DMS 273 (cell line): Measurements from ENCODE around the gene COQ8B.

ENCODE experiments used
- DNase-seq: peaks from one replicate; lab custom pipeline; 2025; ENCODE audit not compliant: unreplicated experiment; lab: John Stamatoyannopoulos, UW

COQ8B gene

DNA sequence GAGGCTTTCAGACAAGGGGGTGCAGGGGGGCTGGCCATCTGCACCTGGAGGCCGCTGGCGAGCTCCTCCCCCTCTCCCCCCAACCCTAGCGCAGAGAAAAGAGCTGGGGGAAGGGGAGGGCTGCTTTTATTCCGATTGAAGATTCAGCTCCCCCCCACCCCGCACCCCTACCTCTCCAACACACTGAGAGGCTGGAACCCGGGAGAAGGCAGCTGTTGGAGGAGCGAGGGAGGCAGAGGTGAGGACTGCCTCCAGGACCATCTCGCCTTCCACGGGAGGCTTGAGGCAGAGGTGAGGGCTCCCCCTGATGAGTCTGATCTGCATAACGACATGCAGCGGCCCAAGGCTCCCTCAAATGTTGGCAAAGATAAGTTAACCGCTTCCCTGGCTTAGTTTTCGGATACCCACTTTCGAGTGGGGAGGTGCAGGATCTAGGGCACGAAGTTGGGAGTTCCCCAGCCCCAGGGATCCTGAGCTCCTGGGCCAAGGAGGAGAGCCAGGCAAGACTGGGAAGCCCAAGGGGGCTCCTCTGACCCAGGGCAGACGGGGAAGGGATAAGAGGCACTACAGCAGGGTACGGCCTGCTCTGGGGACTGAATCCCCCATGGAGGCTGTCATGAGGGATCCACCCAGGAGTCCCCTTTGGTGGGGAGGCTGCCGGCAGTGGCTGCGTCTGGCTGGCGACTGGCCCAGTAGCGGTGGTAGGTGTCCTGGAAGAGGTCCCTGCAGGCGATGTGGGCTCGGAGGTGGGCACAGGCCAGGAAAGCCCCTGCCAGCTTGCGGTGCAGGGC is 25.1 kb downstream of the COQ8B start:
- DNase-seq = no peak

DNA sequence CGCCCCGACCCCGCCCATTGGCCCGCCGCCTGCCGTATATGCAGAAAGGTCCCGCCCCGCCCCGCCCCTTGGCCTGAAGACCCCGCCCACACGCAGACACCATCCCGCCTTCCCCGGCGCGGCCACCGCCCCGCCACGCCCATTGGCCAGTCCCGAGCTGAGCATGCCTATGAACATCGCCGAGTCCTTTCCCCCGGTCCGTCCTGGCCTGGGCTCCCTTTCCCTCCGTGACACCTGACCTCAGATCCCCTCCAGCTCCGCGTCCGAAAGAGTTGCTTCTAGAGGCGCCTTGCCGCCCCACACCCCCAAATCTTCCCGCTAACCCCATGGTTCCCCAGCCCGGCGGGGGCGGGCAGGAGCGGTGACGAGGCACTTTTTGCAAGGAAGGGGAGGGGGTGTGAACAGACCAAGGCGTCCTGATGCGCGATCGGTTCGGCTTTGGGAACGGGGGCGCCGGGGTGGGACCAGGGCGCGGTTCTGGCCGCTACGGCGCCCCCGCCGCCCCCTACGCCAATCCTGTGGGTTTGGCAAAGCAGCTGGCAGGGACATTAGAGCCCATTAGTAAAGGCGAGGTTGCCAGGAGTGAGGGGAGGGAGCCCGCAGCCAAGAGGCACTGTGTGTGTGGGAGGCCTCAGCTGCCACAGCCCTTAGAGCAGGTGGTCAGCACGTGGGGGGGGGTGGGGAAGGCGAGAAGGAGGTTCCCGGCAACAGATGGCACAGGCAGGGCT is 25.8 kb downstream of the COQ8B start:
- DNase-seq = peak; percentile 99

DNA sequence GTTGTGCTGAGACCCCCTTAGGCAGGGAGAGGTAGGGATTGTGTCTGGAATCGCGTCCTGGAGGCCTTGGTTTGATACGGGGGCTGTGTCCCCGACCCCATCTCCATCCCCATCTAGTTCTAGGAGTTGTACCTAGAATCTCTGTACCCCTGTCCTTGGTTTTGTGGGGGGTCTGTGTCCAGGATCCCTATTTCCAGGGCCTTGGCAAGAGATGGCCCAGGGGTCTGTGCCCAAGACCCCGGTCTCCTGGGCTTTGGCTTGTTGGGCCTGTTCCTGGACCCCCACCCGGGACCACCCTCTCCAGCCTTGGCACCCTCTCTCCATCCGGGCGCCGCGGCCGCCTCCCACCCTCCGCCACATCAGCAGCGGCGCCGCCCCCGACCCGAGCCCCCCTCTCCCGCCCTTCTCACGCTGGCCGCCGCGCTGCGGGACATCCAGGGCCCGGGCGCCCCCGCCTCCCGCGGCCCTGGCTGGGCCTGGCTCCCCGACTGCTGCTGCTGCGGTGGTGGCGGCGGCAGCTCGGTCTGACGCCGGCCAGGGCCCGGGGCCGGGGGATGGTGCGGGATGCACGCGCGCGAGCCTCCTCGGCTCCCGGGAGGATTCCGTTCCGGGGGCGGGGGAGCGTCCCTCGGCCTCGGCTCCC is 26.5 kb downstream of the COQ8B start, which contains the start of gene NUMBL:
TSS of gene NUMBL (minus strand) at position 602 of the 643 bp plus-strand sequence. CDS start at position 434, 168 bp downstream.
- no peak for DNase-seq

DNA sequence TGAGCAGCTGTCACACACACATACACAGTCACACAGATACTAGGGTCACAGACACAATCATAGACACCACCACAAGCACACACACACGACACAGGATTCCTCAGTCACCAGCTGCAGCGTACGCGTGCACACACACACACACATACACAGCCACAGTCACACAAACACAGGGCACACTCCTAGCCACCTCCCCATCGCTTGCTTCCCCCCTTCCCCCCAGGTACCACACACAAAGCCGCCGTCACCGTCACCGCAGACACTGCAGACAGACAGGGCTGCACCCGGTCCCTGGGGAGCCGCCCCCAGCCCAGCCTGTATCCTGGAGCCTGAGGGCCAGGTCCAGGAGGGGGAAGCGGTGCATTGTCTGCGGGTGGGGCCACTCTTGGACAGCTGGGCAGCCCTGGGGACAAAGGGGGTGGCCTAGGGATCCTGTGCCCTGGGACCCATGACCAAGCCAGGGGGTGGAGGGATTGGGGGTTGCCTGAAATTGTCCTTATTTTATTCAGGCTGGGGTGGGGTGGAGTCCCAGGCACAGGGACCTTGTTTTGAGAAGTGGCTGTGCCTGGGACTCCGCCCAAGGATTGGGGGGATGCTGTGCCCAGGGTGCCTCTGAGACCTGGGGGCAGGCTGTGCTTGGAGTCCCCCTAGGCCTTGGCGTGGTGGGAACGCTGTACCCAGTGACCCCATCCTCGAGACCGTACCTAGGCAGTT is 27.2 kb downstream of the COQ8B start:
- peak; percentile 53 for DNase-seq

DNA sequence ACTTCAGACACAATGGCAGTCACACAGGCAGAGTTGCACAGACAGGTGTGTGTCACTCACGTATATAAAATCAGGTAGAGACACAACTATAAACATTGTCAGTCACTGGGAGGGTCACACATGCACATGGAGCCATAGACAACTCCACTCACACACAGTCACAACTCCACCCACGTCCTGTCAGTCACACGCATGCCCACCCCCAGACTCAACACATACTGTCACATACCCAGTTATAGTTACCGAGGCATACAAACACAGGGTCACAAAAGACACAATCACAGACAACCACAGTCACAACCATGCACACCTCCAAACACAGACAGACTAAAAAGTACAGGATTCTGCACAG is 27.7 kb downstream of the COQ8B start:
- no peak for DNase-seq

DNA sequence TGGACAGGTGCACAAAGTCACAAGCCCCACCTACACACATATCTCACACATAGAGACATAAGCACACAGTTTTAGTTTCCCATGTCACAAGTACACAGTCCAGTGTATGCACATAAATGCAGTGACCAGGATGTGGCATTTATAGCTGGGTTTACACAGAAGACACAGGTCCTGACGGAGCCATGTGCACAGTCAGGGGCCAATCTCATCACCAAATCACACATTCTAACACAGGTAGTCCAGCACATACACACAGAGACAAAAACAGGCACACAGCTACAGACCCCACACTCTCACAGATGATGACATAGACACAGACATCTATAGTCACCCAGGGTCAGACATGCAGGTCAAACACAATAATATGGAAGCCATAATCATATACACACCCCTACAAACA is 28.4 kb downstream of the COQ8B start:
- no peak for DNase-seq

DNA sequence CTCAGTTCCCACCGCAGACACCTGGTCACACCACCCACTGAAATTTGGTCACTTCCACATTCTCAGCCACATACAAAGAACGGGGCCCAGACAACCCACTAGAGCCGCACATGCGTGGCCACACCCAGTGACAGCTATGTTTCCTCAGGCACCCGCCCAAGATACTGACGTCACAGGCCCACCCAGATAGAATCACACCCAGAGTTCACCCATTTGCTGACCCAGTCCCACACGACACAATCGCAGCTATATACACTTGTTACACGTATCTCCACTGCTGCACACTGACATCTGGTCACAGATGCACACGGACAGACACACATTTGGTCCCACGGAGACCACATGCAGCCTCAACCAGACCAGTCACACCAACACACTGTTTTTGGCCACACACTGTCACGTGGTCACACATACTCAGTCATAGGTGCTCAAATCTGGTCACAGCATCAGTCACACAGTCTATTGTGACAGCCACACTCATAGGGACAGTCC is 29.1 kb downstream of the COQ8B start:
- DNase-seq = no peak

DNA sequence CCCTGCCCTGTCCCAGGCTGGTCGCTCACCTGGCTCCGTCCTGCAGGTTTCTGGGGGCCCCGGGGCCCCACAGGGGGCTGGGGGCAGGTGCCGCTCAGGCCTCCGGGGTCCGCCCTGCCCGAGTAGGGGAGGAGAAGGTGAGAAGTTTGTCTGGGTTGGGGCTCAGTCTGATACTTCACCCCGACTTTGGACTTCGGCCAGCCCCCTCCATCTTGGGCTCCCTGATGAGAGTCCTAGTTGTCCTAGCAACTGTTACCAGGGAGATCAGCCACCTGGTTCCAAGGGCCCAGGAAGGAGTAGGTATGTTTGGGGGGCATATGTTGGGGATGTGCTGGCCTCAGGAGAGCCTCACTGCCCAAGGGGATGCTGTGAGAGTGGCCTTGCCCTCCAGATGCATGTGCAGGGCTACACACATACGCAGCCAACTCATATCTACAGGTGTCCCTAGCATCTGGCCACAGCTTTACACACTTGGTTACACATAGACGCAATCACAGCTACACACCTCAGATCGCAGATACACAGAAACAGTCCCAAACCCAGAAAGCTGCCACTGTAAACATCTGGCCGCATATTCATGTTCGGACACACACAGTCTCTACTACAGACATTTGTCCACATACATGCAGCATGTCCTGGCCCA is 29.7 kb downstream of the COQ8B start:
- DNase-seq = peak; percentile 42

DNA sequence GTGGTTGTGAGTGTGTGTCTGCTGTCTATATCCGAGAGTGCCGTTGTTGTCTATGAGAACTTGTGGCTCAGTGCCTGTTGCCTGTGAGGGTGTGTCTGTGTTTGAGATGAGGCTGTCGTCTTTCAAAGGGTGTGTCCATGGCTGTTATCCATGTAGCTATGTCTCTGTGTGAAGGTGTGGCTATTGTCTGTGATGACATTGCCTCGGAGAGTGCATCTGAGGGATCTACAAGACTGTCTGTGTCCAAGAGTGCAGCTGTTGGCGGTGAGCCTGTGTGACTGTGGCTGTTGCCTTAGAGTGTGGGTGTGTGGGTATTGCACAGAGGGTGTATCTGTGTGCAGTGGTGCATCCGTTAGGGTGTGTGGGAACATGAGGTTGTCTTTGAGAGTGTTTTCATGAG is 31.1 kb downstream of the COQ8B start:
- DNase-seq = no peak

DNA sequence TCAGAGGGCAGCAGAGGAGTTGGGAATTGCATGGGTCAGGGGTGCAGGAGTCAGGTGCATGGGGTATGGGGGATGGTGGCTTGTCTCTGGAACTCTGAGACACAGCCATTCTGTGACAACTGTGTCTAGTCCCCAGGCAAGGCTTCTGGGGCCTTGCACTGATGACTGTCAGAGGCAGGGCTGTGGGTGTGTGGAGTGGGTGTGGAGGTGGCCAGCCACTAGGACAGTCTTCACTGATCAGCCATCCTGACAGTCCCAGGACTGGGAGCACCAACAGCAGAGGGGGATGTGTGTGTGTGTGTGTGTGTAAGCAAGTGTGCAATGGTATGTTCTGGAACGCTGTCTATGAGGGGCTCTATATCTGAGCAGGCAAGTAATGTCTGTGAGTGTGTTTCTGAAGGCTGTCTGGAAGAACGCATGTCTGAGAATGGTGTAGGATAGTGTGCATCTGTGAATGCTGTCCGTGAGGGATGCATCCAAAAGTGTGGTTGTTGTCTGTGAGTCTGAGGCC is 31.6 kb downstream of the COQ8B start:
- DNase-seq = no peak

DNA sequence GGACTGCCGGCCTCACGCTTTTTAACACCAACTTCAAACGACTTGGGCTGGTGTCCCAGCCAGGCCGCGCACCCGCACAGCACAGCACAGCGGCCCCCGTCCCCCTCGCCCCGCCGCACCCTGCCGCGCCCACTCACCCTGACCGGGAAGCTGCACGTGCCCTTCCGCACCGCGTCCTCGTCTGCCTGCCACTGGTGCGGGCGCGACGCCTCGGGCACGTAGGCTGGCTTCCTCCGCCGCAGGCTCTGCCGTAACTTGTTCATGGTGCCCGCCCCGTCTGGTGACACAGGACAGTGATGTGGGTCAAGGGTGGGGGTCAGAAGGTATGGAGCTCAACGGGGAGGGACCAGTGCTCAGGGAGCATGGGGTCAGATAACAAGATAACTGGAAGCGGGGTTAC is 32.4 kb downstream of the COQ8B start:
- no peak for DNase-seq

DNA sequence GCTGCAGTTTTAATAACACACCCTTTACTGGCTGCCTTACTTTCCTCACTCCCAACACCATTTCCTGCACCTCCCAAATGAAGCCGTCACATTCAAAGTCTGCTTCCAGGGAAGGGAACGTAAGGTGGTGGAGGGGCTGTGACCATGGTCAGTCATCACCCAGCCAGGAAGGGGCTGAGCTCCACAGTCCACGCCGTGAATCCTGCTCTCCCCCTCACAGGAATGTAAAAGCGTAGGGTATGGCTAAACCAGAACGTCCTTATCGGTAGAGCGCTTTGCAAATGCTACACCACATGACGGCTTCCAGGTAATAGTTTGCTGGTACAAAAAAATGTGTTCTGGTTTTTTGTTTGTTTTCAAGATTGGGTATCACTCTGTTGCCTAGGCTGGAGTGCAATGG is 33.2 kb downstream of the COQ8B start:
- no peak for DNase-seq

DNA sequence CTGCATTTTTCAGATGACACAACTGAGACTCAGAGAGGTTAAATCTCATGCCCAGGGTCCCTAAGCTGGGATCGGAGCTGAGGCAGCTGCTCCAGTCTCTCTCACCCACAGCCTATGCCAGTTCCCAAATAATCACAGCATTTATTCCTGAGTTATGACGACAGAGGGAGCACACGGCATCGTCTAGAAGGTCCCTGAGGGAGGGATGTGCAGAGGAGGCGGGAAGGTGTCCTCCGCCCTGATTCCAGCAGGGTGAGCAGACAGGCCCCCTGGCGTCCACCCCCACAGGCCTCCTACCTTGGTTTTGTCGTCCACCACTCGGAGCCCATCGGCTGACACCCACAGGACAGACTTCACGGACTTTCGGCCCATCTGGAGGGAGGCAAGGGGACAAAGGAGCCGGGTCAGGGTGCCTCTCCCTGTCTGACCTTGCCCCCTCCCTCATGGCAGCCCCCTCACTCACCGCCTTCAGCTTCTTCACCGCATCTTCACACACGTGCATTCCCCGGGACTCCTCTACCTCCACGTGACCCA is 34.2 kb downstream of the COQ8B start:
- no peak for DNase-seq

DNA sequence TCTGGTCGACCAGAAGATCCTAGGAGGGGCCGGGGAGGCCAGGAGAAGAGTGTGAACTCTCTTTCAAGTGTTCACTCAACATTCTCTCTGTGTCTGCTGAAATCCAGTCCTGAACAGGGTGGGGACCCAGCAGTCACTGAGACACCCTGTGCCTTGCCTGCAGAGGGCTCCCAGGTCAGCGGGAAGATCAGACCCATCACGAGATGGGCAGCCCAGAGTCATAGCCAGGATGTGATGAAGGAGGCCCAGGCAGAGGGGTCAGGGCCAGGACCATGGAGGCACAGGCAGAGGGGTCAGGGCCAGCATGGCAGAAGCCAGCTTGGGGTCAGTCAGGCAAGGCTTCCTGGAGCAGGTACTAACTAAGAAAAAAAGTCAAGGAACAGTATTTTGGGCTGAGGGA is 35.6 kb downstream of the COQ8B start:
- DNase-seq = no peak

DNA sequence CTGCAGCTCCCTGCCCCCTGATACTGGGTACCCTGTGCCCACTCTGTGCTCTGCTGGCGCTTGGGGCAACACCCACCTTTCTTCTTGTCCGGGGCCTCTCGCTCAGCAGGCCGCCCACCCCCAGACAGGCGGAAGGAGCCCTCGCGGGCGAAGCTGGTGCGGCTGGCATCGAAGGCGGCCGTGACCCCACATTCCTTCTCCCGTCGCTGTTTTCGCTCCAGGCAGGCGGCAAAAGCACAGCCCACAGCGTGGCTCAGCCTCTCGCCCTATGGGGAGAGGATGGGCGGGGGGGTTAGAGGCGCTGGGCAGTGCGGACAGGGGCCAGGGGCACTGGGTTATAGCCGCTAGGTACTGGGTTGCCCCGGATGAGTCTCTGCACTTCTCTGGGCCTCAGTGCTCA is 39.5 kb downstream of the COQ8B start:
- no peak for DNase-seq

DNA sequence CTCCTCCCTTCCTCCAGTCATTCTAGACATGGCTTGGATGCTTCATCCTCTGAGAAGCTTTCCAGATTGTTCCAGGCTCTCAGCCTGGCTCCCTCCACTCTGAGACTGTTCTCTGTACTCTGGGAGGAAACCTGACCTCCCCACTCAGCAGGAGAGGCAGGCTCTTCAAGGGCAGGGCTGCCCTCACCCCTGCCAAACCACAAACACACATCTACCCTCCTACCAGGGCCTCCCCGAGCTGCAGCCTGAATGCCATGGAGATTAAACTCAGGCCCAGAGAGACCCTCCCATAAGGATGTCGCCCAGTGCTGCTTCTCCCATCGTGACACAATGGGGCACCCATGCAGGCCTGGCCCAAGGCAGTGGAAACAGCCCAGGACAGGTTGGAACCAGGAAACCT is 42.4 kb downstream of the COQ8B start:
- no peak for DNase-seq

DNA sequence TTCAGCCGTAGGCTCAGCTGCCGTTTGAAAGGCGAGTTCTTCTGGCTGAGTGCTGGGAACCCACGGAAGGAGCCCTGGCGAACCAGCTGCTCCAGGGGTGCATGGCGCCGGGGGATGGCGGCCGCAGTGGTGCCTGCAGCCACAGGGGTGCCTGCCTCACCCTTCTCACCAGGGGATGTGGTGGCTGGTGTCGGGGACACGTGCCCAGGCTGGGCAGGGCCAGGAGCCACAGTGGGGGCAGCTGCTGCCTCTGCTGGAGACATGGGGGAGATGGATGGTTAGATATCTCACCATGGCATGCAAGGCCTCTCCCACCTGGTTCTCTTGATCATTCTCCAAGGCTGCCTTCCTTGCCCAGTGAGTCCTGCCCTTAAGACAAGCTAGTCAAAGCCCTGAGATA is 43.3 kb downstream of the COQ8B start:
- DNase-seq = no peak

DNA sequence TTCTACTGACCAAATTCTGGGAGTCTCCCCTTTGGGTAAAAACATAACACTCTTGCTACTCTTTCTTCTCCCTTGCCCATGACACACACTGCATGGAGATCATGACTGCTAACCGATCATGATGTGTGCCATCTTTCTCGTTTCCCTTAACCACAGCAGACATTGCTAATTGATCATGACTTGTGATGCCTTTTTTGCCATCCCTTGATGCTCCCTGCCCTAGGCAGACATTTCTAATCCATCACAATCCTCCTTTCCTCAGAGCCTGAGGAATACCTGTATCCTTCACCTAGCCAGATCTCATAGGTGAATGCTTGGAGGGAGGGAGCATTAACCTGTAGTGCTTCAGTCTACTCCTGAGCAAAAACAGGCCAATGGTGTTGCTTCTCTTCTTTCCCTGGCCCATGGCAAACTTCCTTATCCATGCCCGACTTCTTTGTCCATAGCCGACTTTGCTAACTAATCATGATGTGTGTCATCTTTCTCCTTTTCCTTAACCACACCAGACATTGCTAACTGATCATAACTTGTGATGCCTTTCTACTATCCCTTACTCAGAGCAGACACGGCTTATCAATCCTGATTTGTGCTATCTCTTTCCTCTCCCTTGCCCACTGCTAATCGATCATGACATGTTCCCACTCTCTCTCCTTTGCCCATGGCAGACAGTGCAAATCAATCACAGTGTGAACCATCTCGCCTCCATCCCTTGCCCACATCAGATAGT is 44.0 kb downstream of the COQ8B start:
- no peak for DNase-seq

DNA sequence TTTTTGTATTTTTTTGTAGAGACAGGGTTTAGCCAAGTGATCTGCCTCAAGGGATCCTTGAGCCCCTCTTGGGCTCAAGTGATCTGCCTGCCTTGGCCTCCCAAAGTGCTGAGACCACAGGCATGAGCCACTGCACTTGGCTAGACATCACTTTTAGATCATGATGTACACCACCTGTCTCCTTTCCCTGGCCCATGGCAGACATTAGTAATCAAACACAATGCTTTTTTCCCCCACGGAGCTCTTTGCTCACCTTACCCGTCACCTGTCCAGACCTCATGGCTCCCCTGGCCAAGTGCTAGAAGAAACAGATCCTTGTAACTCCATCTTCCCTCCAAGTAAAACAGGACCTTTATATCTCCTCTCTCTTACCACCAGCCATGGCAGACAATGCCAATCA is 44.6 kb downstream of the COQ8B start:
- no peak for DNase-seq

DNA sequence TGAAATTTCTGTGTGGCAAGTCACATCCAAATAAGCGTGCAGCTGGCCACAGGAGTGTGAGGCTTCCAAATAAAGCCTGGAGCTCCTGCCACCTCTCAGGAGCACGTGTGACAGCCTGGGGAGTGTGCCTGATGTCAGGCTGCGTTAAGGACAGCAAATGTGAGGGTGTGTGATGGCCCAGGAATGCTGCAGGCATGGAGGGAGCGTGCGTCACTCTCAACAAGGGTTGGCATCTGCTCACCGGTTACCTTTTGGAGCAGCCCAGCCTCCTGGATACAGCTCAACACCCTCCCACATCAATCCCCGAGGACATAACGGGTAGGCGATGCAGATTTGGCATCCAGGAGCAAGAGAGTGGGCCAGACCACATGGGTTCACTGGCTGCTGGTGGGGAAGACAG is 45.3 kb downstream of the COQ8B start:
- no peak for DNase-seq
